GM19463 (cell line): ENCODE results near the gene SEPTIN12.
"Not testable (repeated sequence)": the region's sequence is repeated elsewhere in the genome, so short reads cannot be mapped to it uniquely, and the experiment has no call there.

ENCODE experiments used
- ATAC-seq: cut with Tn5 transposase; IDR thresholded peaks from one replicate; pipeline ENCODE4 v1.9.1; 2021; ENCODE audit warnings: mild to moderate bottlenecking, moderate library complexity; ENCODE audit not compliant: unreplicated experiment

The SEPTIN12 gene

GRCh38 chr16:4785758-4786433 lies 2.2 kb downstream of the SEPTIN12 start:
- ATAC-seq = no peak

GRCh38 chr16:4784444-4784987 lies 3.6 kb downstream of the SEPTIN12 start:
- ATAC-seq = not testable (repeated sequence)

GRCh38 chr16:4783951-4784336 lies 4.2 kb downstream of the SEPTIN12 start:
- ATAC-seq = no peak

- ATAC-seq = no peak
Measured at GRCh38 chr16:4783251-4783950, 4.7 kb downstream of the SEPTIN12 start.

- no peak for ATAC-seq
Measured at GRCh38 chr16:4780235-4780634, 7.9 kb downstream of the SEPTIN12 start.

GRCh38 chr16:4778050-4778392 lies 10.1 kb downstream of the SEPTIN12 start:
- ATAC-seq = no peak

GRCh38 chr16:4777339-4778049 lies 10.7 kb downstream of the SEPTIN12 start:
- ATAC-seq = no peak

- ATAC-seq = no peak
Measured at GRCh38 chr16:4776141-4776705, 11.9 kb downstream of the SEPTIN12 start.

- ATAC-seq = no peak
Measured at GRCh38 chr16:4775005-4775404, 13.1 kb downstream of the SEPTIN12 start.

- ATAC-seq = no peak
Measured at GRCh38 chr16:4772351-4772750, 15.8 kb downstream of the SEPTIN12 start.

GRCh38 chr16:4771646-4772045 lies 16.5 kb downstream of the SEPTIN12 start:
- no peak for ATAC-seq

GRCh38 chr16:4769306-4769638 lies 18.9 kb downstream of the SEPTIN12 start:
- ATAC-seq = no peak

GRCh38 chr16:4768549-4769305 lies 19.4 kb downstream of the SEPTIN12 start:
- peak; percentile 58 for ATAC-seq

- ATAC-seq = no peak
Measured at GRCh38 chr16:4767872-4768548, 20.1 kb downstream of the SEPTIN12 start.

GRCh38 chr16:4766875-4767628 lies 21.1 kb downstream of the SEPTIN12 start, which contains the start of gene ZNF500:
TSS of gene ZNF500 (minus strand) at chr16:4767162. CDS start at chr16:4765978, 1,184 bp downstream.
- peak; percentile 91 for ATAC-seq

GRCh38 chr16:4765511-4766474 lies 22.4 kb downstream of the SEPTIN12 start:
- ATAC-seq = no peak

GRCh38 chr16:4763791-4764190 lies 24.4 kb downstream of the SEPTIN12 start:
- no peak for ATAC-seq

- ATAC-seq = no peak
Measured at GRCh38 chr16:4762205-4762604, 25.9 kb downstream of the SEPTIN12 start.
